Liver (tissue), 3 donors: Measurements from ENCODE around the gene VPS39.

Source experiments
- ATF3 ChIP-seq: IDR thresholded peaks from 2 replicates; pipeline ENCODE4 v1.6.1; 2016; ENCODE audit warnings: antibody characterized with exemption
- CTCF ChIP-seq: fragments of 150-350 bp; IDR thresholded peaks from 2 replicates; pipeline ENCODE4 v1.5.1; 2017; ENCODE audit warnings: improper control_type of control experiment, low read depth, low read length; ENCODE audit not compliant: missing input control
- MAX ChIP-seq: IDR thresholded peaks from 2 replicates; pipeline ENCODE4 v1.6.1; 2016; ENCODE audit warnings: antibody characterized with exemption
- RAD21 ChIP-seq, 2 donors: IDR thresholded peaks; 2 replicates each; pipeline ENCODE4 v1.6.1; 2016; ENCODE audit warnings: antibody characterized with exemption in 2 of 2, mild to moderate bottlenecking in 2 of 2
- REST ChIP-seq: IDR thresholded peaks from 2 replicates; pipeline ENCODE4 v1.6.1; 2016; ENCODE audit warnings: antibody characterized with exemption, mild to moderate bottlenecking
- RXRA ChIP-seq, 2 donors: IDR thresholded peaks; 2 replicates each; pipeline ENCODE4 v1.6.1; 2017 to 2018; ENCODE audit warnings: antibody characterized with exemption in 2 of 2, mild to moderate bottlenecking in 1 of 2
- SP1 ChIP-seq: IDR thresholded peaks from 2 replicates; pipeline ENCODE4 v1.6.1; 2018; ENCODE audit warnings: antibody characterized with exemption, mild to moderate bottlenecking
- YY1 ChIP-seq: IDR thresholded peaks from 2 replicates; pipeline ENCODE4 v1.6.1; 2016; ENCODE audit warnings: antibody characterized with exemption, mild to moderate bottlenecking
- TF ChIP-seq, protein P1 (sequence below): IDR thresholded peaks from 2 replicates; pipeline ENCODE4 v1.6.1; 2016; ENCODE audit warnings: antibody characterized with exemption
- donor health status: healthy.
- donor health status: healthy.

DNA sequence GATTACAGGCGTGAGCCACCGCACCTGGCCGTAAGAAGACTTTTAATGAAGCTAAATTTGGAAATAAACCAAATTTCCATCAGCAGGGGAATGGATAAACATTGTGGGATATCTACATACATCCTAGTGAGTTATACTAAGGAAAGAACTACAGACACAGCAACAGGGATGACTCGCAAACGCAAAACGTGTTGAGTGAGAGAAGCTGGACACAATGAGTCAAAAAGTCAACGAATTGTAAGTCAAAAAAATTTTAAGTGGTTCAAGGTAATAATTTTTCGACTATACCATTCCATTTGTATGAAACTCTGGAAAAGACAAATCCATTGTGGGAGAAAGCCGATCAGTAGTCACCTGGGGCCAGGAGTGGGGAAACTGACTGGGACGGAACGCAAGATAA, 71.6 kb downstream of the VPS39 start:
- TF ChIP-seq, protein P1, sequence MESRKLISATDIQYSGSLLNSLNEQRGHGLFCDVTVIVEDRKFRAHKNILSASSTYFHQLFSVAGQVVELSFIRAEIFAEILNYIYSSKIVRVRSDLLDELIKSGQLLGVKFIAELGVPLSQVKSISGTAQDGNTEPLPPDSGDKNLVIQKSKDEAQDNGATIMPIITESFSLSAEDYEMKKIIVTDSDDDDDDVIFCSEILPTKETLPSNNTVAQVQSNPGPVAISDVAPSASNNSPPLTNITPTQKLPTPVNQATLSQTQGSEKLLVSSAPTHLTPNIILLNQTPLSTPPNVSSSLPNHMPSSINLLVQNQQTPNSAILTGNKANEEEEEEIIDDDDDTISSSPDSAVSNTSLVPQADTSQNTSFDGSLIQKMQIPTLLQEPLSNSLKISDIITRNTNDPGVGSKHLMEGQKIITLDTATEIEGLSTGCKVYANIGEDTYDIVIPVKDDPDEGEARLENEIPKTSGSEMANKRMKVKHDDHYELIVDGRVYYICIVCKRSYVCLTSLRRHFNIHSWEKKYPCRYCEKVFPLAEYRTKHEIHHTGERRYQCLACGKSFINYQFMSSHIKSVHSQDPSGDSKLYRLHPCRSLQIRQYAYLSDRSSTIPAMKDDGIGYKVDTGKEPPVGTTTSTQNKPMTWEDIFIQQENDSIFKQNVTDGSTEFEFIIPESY: no peak
- no peak for TF ChIP-seq RAD21 (IDR thresholded peaks at IDR 0.05)
- TF ChIP-seq CTCF: no peak
- no peak for TF ChIP-seq MAX
- TF ChIP-seq YY1: no peak
- TF ChIP-seq REST: no peak
- TF ChIP-seq RXRA (IDR thresholded peaks at IDR 0.05): no peak
- no peak for TF ChIP-seq ATF3
- no peak for TF ChIP-seq SP1
